GM10266 (cell line): Measurements from ENCODE around the gene SNAP91.
"Not testable (repeated sequence)": the region's sequence is repeated elsewhere in the genome, so short reads cannot be mapped to it uniquely, and the experiment has no call there.

Experiments
- DNase-seq: peaks from one replicate; pipeline ENCODE4 v3.0.0; 2012; ENCODE audit errors: extremely low spot score
- TF ChIP-seq, protein P1 (sequence below): IDR thresholded peaks from 2 replicates; pipeline ENCODE4 v1.5.1; 2012; ENCODE audit warnings: mild to moderate bottlenecking, low read depth; ENCODE audit not compliant: control insufficient read depth, insufficient read depth; ENCODE audit errors: missing control alignments

Gene SNAP91

GRCh38 chr6:83592770-83593394, 116.0 kb downstream of the SNAP91 start:
- TF ChIP-seq, protein P1, sequence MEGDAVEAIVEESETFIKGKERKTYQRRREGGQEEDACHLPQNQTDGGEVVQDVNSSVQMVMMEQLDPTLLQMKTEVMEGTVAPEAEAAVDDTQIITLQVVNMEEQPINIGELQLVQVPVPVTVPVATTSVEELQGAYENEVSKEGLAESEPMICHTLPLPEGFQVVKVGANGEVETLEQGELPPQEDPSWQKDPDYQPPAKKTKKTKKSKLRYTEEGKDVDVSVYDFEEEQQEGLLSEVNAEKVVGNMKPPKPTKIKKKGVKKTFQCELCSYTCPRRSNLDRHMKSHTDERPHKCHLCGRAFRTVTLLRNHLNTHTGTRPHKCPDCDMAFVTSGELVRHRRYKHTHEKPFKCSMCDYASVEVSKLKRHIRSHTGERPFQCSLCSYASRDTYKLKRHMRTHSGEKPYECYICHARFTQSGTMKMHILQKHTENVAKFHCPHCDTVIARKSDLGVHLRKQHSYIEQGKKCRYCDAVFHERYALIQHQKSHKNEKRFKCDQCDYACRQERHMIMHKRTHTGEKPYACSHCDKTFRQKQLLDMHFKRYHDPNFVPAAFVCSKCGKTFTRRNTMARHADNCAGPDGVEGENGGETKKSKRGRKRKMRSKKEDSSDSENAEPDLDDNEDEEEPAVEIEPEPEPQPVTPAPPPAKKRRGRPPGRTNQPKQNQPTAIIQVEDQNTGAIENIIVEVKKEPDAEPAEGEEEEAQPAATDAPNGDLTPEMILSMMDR: peak; percentile 67
- peak; percentile 27 for DNase-seq

DNA sequence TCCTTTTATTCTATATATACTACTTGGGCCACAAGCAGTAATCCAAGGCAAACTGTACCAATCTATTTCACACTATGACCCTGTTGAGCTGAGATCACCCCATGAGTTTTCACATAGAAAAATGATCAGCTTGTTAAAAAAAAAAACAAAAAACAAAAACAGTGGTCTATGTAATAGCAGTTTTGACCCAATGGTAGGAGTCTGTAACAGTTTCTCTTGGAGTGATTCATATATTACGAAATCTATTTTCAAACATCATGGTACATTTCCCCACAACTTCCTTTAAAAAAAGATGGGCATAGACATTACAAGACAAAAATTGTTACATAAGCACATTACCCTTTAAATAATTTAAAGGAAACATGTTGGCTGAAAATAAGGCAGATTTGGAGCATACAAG, 118.5 kb downstream of the SNAP91 start:
- TF ChIP-seq, protein P1: no peak
- DNase-seq: no peak

DNA sequence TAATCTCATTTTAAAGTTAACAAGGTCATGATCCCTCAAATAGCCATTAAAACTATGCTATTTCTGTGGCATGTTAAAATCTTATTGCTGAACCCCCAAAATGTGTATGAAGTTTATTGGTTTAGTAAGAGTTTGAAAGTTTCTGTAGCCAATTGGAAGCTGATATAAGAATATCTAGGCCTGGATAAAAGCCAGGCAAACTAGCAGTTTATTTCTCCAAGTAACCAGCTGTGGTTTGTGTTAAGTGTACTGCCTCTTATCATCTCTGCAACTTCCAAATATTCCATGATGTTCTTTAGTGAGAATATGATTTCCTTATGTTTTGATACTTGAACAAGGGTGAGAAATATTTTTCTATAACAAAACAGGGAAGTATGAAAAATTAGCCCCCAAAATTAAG, 119.8 kb downstream of the SNAP91 start:
- TF ChIP-seq, protein P1: no peak

GRCh38 chr6:83578057-83578456, 130.8 kb downstream of the SNAP91 start:
- TF ChIP-seq, protein P1: no peak
- DNase-seq: no peak

More for the DNA sequence above, 119.8 kb downstream of the SNAP91 start:
- DNase-seq: no peak

GRCh38 chr6:83574783-83575182, 134.1 kb downstream of the SNAP91 start:
- DNase-seq: no peak
- TF ChIP-seq, protein P1: no peak

GRCh38 chr6:83571663-83572185, 137.2 kb downstream of the SNAP91 start:
- DNase-seq: not testable (repeated sequence)

DNA sequence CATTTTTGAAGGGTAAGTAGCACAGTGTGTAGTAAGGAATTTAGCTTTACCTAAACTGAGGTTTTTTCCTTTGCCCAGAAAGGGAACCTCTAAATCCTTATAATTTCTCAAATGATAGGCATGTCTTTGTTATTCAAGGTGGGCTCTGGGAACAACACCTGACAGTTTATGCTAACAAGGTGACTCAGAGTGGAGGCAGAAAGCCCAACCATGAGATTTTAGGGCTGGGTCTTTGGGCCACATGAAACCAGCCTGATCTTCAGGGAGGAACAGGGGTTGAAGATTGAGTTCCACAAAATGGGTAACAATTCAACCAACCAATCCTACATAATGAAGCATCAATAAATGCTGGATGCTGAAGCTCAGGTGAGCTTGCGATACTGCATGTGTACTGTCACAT, 149.9 kb downstream of the SNAP91 start:
- DNase-seq: no peak
- TF ChIP-seq, protein P1: no peak

DNA sequence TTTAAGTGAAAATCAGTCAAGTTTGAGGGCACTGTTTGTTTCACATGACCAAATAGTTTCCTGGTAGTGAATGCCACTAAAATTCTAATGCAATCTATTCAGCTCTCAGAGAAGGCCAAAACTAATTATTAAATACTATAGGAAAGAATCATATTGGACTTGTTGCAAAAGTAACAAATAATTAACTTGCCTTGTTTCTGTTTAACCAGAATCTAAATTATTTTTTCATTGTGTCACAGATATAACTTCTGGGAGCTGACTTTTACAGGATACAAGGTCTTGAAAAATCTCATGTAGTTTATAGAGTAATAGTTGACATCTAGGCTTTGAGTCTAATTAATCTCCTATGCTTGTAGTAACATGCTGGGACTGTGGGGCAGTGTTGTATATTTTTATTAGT, 152.0 kb downstream of the SNAP91 start:
- TF ChIP-seq, protein P1: no peak
- DNase-seq: no peak

DNA sequence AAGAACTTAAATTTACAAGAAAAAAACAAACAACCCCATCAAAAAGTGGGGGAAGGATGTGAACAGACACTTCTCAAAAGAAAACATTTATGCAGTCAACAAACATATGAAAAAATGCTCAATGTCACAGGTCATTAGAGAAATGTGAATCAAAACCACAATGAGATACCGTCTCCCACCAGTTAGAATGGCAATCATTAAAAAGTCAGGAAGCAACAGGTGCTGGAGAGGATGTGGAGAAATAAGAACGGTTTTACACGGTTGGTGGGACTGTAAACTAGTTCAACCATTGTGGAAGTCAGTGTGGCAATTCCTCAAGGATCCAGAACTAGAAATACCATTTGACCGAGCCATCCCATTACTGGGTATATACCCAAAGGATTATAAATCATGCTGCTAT, 157.2 kb downstream of the SNAP91 start:
- not testable (repeated sequence) for DNase-seq

- not testable (repeated sequence) for DNase-seq
Observed at GRCh38 chr6:83550482-83550881, 158.4 kb downstream of the SNAP91 start.
